GM21528 (cell line): ENCODE measurements around the gene AGT.
"Not testable (repeated sequence)": the region's sequence is repeated elsewhere in the genome, so short reads cannot be mapped to it uniquely, and the experiment has no call there.

Experiments used
- ATAC-seq: cut with Tn5 transposase; IDR thresholded peaks from one replicate; pipeline ENCODE4 v1.9.1; 2021; ENCODE audit warnings: mild to moderate bottlenecking, moderate library complexity; ENCODE audit not compliant: unreplicated experiment, low FRiP score

Gene AGT

GRCh38 chr1:230745071-230745470, 31.1 kb upstream of the AGT start:
- ATAC-seq: no peak

GRCh38 chr1:230744382-230744781, 30.5 kb upstream of the AGT start:
- no peak for ATAC-seq

GRCh38 chr1:230743899-230744298, 30.0 kb upstream of the AGT start:
- ATAC-seq: no peak

- ATAC-seq: no peak
Observed at GRCh38 chr1:230739564-230740290, 25.8 kb upstream of the AGT start.

- ATAC-seq: no peak
Observed at GRCh38 chr1:230737622-230738262, 23.8 kb upstream of the AGT start.

GRCh38 chr1:230735447-230735846, 21.5 kb upstream of the AGT start:
- no peak for ATAC-seq

GRCh38 chr1:230730977-230731376, 17.1 kb upstream of the AGT start:
- ATAC-seq: no peak

- ATAC-seq: no peak
Observed at GRCh38 chr1:230728710-230729392, 14.9 kb upstream of the AGT start.

- no peak for ATAC-seq
Observed at GRCh38 chr1:230725256-230726012, 11.5 kb upstream of the AGT start.

- not testable (repeated sequence) for ATAC-seq
Observed at GRCh38 chr1:230721849-230722522, 8.1 kb upstream of the AGT start.

GRCh38 chr1:230717251-230717650, 3.3 kb upstream of the AGT start:
- ATAC-seq: no peak

- ATAC-seq: not testable (repeated sequence)
Observed at GRCh38 chr1:230716453-230716852, 2.5 kb upstream of the AGT start.

- no peak for ATAC-seq
Observed at GRCh38 chr1:230715510-230715909, 1.6 kb upstream of the AGT start.

- ATAC-seq: no peak
Observed at GRCh38 chr1:230713547-230713914, 391 bp downstream of the AGT start.

- ATAC-seq: no peak
Observed at GRCh38 chr1:230713138-230713537, 784 bp downstream of the AGT start.

- ATAC-seq: no peak
Observed at GRCh38 chr1:230712470-230712942, 1.4 kb downstream of the AGT start.

GRCh38 chr1:230711245-230711644, 2.7 kb downstream of the AGT start:
- ATAC-seq: no peak

GRCh38 chr1:230710543-230710904, 3.4 kb downstream of the AGT start:
- no peak for ATAC-seq

GRCh38 chr1:230709619-230710542, 4.0 kb downstream of the AGT start:
- ATAC-seq: no peak
